Fibroblast of lung (primary cell): Measurements from ENCODE around the gene EXOSC5.

Experiments
- CTCF ChIP-seq, 2 donors: IDR thresholded peaks in 1 of 2; conservative IDR thresholded peaks in 1 of 2; 1 replicate in 1 of 2; 2 replicates in 1 of 2; pipeline ENCODE4 v1.5.1; 2011 to 2012; ENCODE audit warnings: low read length in 2 of 2, control low read depth in 1 of 2, inconsistent platforms in 1 of 2, low read depth in 1 of 2, mild to moderate bottlenecking in 1 of 2
- EZH2 ChIP-seq: IDR thresholded peaks from 2 replicates; pipeline ENCODE4 v1.5.1; 2012; ENCODE audit warnings: low read length, control low read depth, mild to moderate bottlenecking; ENCODE audit errors: missing control alignments

- no peak for TF ChIP-seq CTCF (conservative IDR thresholded peaks at IDR 0.05 in 1 of 2, IDR thresholded peaks at IDR 0.05 in 1 of 2; ENCODE audit: low read depth in 1 of 2, low read length in 2 of 2)
- no peak for TF ChIP-seq EZH2
Observed at GRCh38 chr19:41437944-41438574, 40.9 kb upstream of the EXOSC5 start.
